Activated CD4-positive, CD25-positive, alpha-beta regulatory T cell treated with anti-CD3 and anti-CD28 coated beads, Interleukin-2, amount 50 U/mL, for 24 hours (primary cell): Measurements from ENCODE around the gene ORC1.
"Not testable (repeated sequence)": the region's sequence is repeated elsewhere in the genome, so short reads cannot be mapped to it uniquely, and the experiment has no call there.

Source experiments
- ATAC-seq, 2 donors: fragments of 150-1000 bp; cut with Tn5 transposase; one replicate each; pipeline ENCODE4 v1.10.0; 2021; ENCODE audit warnings: mild to moderate bottlenecking in 1 of 2, moderate library complexity in 1 of 2

The ORC1 gene

DNA sequence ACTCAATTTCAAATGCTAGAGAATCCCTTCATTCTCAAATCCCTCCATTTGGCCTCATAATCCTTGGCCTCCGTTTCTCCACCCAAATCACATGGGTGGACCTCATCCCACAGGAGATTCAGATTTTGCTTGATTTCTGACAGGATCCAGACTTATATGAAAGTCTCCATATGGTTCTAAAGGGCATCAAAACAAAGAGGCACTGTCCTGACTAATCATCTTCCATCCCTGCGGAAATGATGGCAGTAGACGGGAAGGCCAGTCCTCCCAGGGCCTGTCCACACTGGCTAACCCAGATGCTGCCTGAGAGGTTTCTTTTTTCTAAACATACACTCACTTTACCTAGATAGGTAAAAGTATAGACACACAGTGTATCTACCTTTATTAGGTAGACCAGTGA, 18.8 kb downstream of the ORC1 start:
- ATAC-seq = no peak

DNA sequence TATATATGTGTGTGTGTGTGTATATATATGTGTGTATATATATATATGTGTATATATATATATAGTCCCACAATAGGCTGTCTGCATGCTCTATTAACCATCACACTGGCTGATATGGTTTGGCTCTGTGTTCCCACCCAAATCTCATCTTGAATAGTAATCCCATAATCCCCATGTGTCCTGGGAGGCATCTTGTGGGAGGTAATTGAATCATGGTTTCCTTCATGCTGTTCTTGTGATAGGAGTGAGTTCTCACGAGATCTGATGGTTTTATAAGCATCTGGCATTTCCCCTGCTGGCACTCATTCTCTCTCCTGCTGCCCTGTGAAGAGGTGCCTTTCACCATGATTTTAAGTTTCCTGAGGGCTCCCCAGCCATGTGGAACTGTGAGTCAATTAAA, 34.4 kb downstream of the ORC1 start:
- not testable (repeated sequence) for ATAC-seq

DNA sequence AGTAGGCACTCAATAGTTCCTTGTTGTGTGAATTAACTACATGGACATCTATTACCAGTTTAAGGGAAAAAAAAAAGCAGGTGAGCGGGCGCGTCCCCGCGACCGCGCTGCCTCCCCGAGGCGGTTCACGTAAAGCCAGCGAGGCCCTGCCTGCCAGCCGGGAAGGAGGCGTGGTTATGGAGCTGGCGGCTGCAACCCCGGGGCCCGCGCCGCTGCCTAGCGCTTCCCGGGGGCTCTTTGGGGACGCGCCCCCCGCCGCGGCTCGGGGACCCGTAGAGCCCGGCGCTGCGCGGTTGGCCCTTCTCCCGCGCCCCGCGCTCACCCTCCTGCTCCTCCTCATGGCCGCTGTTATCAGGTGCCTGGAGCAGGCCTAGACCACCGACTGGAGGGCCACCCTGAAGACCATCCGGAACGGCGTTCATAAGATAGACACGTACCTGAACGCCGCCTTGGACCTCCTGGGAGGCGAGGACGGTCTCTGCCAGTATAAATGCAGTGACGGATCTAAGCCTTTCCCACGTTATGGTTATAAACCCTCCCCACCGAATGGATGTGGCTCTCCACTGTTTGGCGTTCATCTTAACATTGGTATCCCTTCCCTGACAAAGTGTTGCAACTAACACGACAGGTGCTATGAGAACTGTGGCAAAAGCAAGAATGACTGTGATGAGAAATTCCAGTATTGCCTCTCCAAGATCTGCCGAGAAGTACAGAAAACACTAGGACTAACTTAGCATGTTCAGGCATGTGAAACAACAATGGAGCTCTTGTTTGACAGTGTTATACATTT, 35.6 kb downstream of the ORC1 start:
- no peak for ATAC-seq

DNA sequence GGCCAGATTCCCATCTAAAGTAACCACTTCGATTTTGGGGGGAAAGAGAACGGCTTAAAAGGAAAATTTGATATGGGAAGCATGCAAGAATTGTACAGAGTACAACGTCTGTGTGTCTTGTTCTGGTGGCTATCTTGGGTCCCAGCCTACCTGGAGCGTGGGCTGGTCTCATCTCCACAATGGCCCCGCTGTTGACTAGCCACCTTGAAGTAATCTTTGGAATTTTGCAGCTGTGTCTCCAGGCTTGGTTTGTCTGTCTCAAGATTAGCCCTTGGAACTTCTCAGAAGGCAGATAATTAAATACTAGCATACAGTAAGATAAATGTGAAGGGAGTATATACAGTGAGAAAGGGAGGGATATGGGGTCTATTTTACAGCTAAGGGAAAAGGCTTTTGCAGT, 37.0 kb downstream of the ORC1 start:
- no peak for ATAC-seq

DNA sequence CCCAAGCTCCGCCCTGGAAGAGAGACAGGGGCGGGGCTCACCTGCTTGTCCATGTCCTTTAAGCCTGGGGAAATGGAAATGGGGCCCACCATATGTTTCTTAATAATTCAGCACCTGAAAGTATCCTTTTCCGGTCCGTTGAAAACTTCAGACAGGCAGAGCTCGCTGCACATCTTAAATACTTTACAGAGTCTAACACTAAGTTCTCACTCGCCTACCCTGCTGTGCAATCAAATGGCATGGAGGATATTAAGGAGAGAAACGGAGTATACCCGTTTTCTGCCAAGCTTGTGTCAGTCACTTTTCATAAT, 37.8 kb downstream of the ORC1 start:
- ATAC-seq = no peak

DNA sequence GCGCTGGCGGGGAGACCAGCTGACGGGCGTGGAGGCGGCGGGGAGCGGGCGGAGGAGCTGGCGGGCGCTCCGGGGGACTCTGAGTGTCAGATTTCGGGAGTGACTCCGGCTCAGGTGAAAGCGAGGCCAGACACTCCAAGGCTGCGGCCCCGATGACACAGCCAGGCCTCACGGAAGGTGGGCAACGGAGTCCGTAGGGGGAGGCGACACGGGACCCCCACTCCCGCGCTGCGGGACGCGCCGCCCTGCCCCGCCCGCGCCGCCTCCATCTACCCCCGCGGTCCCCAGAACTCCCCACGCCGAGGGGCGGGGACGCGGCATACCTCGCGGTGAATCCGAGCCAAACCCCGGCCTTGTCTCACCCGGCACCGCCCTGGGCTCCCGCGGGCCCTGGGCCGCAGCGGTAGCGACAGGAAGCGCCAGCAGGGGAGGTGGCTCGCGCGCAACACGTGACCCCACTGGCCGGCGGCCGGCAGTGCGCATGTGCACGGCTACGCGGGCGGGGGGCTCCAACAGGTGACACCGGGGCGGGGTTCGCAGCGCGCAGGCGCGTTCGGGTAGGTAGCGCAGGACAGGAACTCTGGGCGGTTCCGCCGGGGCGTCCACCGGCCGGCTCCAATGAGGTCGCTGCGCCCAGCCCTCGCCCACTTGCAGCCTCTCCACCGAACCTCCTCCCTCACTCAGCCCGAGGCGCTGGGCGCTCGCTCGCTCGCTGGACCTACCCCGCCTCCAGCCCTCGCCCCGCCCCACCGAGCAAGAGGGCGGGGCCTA, 38.3 kb downstream of the ORC1 start, which contains the start of gene CC2D1B:
Gene CC2D1B (minus strand): TSS at position 460 of the 771 bp plus-strand sequence. CDS start 1,585 bp downstream, outside the sequence.
- ATAC-seq = peak; percentile 96 to 97

DNA sequence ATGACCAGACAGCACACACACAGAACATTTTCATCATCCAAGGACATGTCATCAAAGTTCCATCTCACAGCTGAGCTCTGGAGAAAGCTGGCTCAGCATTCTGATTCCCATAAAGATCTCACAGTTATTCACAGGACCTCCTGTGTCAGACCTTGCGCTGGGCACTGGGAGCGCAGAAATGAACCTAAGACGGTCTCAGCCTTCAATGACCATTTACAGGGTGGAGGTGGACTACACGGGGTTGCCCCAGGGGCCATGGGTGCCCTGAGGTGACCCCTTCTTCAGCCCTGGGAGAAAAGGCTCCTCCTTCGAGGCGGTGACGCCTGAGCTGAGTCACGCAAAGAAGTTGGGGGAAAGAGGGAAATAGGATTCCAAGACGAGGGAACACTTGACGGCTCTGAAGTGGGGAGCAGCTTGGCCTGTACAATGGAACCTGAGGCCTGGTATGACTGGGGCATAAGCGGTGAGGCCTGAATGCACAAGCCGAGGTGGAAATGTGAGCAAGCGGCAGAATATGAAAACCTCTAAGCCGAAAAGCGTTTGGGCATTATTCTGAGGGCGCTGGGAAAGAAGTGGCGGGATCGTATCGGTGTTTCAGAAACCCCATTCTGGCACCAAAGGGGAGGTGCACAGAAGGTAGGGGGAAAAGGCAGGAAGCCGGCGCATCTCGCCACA, 39.0 kb downstream of the ORC1 start:
- ATAC-seq = no peak

DNA sequence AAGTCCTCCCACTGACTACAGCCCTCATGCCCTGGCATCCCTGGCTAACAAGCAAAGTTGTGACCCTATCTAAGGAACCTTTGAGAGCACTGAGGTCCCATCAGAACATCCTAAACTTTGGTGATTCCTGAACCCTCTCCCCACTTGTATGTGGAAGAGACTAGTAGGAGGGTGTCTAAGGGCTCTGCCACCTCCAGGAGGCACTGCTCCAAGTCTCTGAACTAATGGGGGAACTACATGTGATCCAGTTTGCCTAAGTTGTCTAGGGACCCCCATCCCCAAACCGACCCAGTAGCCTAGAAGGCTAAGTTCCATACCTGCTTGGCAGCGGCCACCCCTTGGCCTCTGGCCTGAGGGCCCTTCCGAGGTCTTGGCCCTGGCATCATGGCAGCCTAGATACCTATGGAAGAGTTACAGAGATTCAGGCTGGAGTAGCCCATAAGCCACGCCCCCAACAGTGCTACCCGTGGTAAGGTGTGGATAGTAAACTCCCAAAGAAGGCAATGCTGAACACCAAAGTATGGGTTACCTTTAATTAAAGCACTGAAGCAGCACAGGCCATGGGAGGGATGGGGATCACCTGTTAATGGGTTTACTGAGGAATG, 39.9 kb downstream of the ORC1 start:
- no peak for ATAC-seq

DNA sequence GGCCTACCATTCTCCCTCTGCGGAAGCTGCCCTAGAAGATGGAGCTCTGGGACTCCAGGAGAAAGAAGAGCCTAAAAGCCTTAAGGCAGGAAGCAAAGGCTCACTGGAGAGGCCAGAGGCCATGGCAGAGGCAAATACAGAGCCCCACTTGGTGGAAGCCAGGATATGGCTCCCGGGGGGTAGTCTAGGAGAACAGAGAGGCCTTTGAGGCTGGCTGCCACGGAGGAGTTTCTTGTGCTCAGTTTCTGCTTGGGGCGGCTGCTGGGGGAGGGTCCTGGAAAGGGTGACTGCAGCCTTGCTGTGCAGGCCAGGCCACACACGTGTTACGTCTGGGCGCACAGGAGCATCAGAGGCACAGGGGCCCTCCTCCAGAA, 43.6 kb downstream of the ORC1 start:
- ATAC-seq = no peak

DNA sequence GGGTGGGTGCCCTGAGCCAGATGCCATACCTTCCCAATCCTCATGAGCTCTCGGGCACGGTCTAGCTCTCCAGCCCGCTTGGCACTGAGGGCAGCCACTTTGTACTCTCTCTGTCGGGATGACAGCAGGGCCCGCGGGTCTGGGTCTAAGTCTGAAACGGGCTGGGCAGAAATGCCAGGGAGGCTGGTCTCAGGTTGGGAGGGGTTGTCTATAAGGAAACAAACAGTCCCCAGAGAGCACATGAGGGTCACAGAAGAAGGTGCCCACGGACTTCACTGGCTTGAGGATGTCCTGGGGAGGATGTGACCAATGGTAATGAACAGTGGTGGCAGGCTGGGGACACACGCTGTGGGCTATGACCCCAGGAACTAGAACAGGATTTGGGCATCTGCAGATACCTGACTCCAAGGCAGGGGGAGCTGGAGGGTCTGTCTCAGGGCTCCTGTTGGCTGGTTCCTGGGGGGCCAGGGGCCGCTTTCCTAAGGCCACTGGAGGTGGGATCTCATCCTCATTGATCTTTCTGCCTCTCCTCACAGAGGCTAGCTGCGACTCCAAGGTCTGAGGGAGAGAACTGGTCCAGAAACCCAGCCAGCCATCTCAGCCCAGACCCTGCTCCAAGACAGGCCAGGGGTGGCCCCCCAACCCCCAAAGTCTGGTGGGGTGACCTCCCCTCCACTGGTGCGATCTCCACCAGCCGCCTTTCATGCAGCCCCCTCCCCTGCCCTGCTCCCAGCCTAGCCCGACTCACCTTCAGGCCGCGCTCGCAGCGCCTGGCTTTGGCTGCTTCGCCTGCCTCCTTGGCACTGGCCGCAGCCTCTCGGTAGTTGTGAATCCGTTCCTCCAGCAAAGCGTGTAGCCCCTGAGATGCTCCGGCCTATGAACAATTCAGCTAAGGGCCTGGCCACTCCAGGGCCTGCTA, 44.3 kb downstream of the ORC1 start:
- no peak for ATAC-seq

DNA sequence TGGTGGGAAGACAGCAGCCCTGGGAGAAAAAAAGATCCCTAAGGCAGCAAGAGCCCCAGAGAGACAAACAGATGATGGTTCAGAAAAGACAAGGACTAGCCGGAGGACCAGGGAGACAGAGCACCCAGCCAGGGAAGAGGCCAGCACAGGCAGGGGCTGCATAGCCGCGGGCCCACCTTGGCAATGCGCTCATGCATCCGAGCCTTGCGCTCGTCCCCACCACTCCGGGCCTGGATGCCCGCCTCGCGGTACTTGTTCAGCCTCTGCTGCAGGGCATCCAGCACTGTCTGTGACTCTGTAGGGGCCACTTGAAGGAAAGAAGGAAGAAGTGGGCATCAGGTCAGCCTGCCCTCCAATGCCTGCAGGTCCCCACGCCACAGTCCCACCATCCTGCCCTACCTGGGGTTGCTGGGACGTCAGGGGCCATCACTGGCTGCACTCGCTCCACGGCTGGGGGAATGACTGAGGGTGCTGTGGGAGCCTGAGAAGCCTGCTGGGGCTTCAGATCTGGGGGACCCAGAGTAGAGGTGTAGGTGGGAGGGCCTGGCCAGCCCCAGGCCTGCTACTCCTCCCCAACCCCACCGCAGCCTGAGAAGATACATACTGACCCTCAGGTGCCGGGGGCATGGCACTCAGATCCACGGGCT, 45.2 kb downstream of the ORC1 start:
- no peak for ATAC-seq

DNA sequence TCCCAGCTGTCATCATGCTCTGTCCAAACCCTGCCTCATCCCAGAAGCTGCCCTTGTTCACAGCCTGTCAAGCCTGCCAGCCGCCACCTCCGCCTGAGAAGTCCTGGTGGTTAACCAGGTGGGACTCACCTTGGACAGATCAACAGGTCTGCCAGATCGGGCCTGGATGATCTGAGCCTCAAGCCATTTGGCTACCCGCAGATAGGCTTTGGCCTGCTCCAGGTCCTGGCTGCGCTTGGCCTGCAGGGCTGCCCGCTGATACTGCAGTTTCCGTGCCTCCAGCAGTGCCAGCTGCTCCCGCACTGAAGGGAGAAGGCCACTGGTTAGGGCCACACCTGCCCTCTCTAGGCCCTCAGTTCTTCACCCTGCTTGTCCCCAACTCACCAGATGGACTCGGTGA, 46.8 kb downstream of the ORC1 start:
- ATAC-seq = no peak

DNA sequence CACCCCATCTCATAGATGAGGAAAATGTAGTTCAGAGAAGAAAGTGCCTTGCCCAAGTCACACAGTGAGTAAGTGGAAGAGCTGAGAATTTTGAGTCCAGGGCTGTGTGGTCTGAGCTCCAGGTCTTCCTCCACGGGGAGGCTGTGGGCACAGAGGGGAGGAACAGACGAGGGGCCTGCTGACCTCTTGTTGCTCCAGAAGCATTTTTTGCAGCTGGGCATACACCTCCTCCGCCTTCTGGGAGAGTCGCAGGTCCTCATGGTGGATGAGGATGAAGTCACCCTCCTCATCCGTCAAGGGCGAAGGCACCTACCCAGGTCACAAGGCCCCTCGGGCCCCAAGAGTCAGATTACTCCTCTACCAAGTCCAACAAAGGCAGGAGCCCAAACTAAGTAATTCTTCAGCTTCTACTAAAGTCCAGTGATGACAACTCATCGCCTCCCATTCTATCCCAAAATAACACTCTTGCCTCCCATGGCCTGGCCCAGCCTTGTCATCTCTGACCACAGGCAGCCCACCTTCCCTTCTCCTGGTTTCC, 47.3 kb downstream of the ORC1 start:
- no peak for ATAC-seq

DNA sequence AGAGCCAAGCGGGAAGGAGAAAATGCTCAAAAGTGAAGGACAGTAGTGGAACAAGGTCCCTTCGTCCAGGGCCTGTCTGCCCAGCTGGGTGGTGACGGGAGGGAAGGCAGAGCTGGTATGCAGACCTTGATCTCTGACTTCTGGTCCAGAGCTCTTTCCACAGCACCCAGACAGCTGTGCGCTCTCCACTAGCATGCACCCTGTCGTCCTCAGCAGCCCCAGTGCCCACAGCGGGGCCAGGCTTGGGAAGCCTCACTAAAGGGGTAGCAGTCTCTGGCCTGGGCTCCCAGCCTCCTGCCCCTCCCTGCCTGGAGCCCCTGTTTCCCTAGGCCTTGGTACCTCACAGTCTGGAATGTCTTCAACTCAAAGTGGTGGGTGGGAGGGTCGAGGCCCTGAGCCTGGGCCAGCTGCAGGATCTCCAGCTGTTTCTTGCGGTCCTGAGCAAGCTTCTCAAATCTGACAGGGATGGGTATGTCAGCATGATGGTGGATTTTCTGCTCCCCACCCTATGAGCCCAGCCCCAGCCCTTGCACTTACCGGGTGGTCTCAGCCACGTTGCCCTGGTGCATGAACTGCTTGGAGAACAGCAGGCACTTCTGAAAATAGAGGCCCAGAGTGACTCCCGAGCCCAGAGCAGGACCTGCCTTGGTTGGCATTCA, 48.2 kb downstream of the ORC1 start:
- no peak for ATAC-seq

DNA sequence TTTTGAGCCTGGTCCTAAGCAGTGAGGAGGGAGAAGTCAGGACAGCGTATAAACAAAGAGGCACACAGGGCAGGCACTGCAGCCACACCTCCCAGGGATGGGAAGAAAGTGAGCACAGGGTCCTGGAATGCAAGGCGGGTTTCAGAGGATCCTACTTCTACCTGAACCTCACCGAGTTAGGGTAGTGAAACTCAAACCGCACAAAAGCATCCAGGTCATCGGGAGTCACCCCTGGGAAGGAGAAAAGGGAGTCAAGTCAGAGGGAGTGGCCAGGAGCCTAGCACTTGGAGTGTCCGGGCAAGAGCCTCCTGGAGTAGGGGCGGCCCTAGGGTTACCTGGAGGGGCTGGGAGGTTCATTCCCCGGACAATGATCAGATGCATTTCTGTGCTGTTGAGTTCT, 48.8 kb downstream of the ORC1 start:
- no peak for ATAC-seq

DNA sequence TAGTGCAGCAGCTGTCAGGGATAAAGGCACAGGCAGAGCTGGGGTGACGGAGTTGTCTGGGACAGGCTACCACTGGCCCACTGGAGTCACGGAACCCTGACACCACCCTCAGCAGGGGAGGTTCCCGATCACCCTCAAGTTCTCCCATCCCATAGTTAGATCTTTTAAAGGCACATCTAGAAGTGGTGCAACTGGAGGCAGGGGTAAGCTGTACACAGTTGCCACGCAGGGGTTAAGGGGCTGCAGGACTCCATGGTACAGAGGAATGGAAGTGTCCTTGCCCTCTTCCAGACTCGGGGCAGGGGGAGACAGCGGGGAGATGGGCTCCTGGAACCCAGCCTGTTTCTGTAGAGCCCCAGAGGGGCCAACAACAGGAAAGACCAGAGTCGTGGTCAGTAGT, 51.5 kb downstream of the ORC1 start:
- ATAC-seq = no peak

DNA sequence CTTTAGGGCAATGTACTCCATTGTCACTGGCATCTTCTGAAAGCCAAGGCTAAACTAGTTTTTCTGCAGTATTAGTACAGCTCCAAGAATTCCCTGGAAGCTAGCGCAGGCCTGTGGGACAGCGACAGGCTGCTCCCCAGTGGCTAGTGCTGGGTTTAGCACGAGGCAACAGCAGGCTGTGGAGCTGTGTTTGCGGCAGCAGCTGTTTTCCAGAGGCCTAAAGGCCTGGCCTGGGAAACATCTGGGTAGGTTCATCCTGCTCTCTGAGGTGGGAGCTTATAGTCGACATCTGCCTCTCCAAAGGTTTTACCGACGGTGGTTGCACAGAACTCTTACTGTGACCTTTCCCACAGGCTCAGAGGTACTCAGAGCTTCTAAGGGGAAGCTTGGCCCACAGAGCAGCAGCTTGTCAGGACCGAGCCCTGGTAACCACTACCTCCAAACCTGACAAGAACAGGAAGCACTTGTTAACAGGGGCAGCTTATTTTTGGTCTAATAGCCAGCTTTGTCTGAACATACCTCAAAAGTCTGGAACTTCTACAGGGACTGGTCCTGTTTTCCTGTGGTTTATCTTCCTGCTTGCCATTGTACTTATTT, 55.4 kb downstream of the ORC1 start:
- no peak for ATAC-seq

DNA sequence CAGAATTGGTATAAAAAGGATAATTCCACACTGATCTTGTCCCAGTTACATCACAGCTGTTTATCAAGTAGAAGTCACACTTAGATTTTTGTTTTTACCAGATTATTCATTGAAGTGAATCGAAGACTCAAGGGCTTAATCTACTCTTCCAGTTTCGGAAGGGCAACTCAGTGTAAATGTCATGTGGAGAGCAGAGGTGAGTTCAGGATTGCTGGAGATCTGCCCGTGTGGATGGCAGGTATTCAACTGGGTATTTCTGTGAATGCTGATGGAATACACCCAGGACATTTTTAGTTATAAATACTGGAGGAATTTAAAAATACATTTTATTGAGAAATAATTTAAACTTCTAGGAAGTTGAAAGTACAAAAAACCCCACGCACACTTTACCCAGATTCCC, 57.6 kb downstream of the ORC1 start:
- no peak for ATAC-seq

DNA sequence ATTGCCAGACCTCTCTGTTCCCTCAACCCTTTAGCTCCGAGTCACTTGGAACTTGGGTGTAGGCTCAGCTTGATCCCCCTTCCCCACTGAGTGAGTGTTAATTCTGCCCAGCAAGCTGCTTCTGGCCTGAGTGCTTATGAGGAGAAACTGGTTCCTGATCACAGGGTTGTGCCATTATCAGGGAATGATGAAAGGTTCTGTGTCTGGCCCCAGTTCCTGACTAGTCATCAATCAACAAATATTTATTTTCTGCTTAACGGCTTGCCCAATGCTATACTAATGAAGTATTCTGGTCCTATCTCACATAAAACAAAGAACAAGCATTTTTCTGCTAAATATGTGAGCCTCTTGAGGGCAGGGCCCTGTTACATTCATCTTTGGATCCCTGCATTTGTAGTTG, 59.0 kb downstream of the ORC1 start:
- no peak for ATAC-seq

DNA sequence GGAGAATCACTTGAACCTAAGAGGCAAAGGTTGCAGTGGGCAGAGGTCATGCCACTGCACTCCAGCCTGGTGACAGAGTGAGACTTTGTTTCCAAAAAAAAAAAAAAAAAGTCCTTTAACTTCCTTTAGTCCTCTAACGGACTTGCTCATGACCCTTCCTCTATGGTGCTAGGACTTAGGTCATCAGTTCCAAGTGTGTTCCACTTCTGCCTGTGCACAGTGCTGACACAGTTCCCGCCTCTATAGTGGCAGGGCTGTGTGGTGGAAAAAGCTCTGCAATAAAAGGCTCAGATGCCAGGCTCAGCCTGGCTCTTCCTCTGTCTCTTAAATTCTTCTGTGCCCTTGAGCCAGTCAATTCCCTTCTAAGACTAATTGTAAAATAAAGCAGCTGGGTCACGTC, 60.2 kb downstream of the ORC1 start:
- no peak for ATAC-seq
